Activated CD8-positive, alpha-beta memory T cell treated with anti-CD3 and anti-CD28 coated beads, Interleukin-2, amount 50 U/mL, for 24 hours (primary cell): Measurements from ENCODE around the gene SLC25A11.
"Not testable (repeated sequence)": the region's sequence is repeated elsewhere in the genome, so short reads cannot be mapped to it uniquely, and the experiment has no call there.

Experiments used
- DNase-seq: peaks from one replicate; pipeline ENCODE4 v3.0.0-alpha.2; 2020; ENCODE audit errors: extremely low read depth

Gene SLC25A11

DNA sequence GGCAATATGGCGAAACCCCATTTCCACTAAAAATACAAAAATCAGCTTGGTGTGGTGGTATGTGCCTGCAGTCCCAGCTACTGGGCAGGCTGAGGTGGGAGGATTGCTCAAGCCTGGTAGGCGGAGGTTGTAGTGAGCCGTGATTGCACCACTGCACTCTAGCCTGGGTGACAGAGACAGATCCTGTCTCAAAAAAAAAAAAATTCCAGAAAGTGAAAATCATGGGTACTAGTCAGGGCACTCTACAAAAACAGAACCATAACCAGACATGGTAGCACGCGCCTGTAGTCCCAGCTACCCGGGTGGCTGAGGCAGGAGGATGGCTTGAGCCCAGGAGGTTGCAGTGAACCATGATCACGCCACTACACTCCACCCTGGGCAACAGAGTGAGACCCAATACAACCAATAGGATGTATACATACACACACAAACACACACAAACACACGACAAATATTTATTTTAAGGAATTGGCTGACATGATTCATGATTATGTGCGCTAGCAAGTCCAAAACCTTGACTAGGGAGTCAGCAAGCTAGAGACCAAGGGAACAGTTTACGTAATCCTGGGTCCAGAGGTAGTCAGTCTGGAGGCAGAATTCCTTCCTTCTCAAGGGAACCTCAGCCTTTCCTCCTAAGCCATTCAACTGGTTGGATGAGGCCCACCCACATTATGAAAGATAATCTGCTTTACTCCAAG is 19.3 kb downstream of the SLC25A11 start:
- no peak for DNase-seq

DNA sequence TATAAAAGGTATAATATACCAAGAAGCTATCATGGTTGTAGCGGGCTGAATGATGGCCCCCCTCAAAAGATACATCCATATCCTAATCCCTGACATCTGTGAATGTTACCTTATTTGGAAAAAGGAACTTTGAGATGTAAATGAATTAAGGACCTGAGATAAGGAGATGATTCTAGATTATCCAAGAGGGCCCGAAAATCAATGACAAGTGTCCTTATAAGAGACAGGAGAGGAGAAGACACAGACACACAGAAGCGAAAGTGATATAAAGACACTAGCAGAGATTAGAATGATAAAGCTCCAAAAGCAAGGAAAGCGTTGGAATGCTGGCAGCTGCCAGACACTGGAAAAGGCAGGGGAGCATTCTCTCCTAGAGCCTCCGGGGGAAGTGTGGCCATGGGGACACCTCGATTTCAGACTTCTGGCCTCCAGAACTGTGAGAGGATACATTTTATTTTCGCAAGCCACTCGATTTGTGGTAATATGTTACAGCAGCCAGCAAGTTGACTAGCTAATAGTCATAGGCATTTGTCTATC is 20.3 kb downstream of the SLC25A11 start:
- DNase-seq, result no peak

DNA sequence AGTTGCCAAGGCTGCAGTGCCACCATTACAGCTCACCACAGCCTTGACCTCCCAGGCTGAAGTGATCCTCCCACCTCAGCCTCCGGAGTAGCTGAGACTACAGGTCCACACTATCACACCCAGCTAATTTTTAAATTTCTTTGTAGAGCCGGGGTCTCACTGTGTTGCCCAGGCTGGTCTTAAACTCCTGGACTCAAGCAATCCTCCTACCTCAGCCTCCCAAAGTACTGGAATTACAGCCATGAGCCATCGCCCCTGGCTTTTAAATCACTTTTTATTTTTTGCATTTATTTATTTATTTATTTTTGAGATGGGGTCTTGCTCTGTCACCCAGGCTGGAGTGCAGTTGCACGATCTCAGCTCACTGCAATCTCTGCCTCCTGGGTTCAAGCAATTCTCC is 25.3 kb downstream of the SLC25A11 start:
- DNase-seq, result not testable (repeated sequence)

DNA sequence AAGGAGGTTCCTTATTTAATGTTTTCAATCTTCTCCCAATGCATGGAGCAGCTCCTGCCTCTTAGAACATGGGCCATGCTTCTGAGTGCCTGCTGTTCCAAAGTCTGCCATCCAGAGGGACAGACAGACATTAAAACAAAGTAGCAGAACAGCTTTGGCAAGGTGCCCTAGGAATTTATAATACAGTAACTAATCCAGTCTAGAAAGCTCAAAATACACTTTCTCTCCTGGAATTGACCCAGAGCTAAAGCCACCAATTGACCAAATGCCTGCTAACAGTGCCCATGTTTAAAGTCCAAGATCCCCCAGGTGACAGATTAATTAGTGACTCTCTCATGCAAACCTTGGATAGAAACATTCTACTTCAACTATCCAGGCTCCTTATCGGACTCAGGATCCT is 25.9 kb downstream of the SLC25A11 start:
- no peak for DNase-seq

DNA sequence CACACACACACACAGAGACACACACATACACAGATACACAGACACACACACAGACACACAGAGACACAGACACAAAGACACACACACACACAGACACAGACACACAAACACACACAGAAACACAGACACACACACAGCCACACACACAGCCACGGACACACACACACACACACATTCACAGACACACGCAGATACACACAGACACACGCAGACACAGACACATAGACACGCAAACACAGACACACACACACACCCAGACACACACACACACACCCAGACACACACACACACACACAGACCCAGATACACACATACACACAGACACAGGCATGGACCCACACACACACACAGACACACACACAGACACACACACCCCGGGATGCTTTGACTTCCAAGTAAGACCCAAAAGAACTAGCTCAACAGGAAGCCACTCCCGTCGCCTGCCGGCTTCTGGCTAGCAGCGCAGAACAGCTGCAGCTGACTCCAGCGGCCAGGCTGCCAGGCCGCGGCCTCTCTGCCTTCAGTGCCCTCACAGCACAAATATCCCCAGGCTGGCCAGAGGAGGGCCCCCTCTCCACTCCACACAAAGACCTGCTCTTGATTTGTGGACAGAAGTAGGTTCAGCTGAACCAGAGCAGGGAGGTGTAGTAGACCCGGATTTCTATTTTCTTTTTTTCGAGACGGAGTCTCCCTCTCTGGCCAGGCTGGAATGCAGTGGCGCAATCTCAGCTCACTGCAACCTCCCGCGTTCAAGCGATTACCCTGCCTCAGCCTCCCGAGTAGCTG is 30.9 kb downstream of the SLC25A11 start:
- DNase-seq, result peak; percentile 19

DNA sequence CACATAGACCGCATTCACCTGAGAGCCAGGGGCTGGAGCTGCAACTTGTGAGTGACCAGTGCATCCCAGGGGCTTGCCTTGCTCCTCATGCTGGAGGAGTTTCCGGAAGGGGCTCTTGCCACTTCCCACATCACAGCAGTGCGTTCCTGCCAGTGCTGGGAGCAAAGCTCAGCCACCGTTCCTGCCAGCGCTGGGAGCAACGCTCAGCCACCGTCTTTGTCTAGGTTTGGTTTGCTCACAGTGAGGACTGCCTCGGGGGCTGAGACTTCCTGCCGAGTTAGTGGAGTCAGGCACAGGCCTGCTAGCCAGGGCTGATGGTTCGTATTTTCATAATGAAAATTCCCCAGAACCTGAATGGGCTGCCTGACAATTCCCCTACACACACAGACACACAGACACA is 31.5 kb downstream of the SLC25A11 start:
- DNase-seq, result no peak

DNA sequence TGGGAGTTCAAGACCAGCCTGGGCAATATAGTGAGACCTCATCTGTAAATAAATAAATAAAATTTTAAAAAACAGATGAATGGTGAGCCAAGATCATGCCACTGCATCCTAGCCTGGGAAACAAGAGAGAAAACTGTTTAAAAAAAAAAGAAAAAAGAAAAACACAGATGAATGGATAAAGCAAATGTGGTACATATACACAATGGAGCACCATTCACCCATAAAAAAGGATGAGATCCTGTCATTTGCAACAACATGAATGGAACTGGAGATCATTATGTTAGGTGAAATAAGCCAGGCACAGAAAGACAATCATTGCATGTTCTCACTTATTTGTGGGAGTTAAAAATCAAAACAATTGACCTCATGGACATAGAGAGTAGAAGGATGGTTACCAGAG is 33.2 kb downstream of the SLC25A11 start:
- not testable (repeated sequence) for DNase-seq

DNA sequence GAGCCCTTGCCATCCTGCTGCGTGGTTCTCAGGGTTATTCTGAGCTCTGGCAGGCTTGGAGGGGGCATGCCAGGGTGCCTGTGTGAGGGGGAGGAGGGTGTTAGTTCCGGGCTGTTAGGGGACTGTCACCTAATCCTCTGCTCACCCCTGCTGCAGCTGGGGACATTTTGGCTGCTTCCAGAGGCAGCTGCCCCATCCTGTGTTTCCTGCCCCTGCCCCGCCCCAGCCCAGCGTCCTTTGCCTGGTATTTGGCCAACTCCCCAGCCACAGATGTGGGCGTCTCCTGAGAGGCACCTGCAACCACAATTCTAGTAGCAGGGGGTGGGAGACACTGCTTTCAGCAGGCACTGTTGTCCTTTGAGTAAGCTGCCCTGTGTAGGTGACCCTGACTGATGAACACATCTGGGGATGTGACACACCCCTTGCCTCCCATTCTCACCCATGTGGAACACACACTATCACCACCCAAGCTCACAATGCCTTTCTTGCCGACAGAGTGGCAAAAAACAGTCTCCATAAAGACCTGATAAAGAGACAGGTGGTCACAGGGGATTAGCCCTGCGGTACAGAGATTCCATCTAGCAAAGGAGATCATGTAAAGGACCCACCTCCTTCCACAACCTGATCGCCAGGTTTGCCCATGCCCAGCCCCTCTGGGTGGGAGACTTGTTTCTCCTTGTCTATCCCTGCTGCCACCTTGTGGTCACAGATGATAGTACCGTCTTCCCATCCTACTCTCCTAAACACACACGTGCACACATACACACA is 36.6 kb downstream of the SLC25A11 start, which contains the start of gene CHRNE:
Gene CHRNE (minus strand): TSS at position 48 of the 768 bp plus-strand sequence. CDS start 35 bp downstream, at position 13.
- peak; percentile 48 for DNase-seq

DNA sequence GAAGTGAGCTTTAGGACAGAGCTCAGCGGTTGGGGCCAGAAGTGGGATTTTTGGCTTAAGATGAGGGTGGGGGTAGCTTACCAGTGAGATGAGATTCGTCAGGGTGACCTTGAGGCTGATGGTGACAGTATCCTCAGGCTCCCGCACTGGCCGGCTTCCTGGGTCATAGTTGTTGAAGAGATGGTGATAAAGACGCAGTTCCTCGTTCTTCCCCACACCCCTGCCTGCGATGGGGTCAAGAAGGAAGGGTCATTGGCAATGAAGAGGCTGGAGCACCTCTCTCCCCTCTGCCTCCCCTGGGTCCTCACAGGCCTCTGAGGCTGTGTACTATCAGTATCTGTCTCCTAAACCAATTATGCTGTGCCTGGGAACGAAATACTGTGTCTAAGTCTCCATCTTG is 37.3 kb downstream of the SLC25A11 start:
- DNase-seq, result no peak

DNA sequence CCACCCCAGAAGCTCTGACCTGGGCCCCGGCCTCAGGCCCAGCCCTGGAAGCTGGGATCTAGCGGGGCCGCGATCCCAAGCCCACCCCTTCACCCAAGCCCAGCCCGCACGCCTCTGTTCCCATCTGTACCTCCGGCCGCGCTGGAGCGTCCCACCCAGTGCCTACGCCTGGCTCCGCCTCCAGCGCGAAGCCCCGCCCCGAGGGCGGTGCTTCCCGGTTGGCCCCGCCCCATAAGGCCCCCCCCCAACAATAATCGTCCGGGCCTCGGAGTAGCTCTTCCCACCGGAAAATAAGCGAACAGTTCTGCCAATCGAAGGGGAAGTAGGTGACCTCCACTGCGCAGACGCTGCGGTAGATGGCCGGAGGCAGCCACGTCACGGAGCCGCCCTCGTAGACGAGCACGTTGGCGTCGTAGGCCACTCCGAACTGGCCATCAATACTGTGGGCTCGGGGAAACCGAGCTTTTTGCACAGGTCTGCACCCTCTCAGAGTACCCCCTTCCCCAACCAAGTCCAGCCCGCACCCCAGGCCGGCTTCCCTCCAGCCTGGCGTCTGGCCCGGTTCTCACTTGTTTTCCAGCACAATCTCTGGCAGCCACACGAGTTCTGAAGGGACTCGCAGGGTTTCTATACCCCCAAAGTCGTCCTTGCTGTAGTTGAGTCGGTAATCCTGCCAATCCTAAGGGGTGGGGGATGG is 38.0 kb downstream of the SLC25A11 start:
- no peak for DNase-seq

DNA sequence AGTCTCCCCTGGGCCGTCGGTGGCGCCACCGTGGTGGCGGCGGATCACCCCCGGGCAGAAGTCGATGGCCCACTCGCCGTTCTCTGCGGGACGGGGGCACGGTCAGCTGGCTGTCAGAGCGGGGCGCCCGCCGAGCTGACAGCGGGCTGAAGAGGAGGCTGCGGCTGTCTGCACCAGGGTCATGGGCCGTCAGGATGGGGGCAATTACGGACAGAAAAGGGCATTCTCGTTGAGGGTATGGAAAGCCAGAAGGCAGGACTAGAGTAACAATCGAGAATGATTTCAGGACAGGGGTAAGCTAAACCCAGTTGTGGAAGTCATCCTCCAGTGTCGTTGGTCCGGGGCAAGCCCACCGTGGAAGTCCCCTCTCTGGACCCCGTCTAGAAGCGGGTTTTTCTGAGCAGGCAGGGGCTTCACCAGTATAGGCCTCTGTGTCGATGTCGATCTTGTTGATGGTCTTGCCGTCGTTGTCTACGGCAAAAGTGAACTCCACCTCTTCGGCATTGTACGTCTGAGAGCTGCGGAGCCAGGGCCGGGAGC is 38.7 kb downstream of the SLC25A11 start:
- DNase-seq, result no peak

DNA sequence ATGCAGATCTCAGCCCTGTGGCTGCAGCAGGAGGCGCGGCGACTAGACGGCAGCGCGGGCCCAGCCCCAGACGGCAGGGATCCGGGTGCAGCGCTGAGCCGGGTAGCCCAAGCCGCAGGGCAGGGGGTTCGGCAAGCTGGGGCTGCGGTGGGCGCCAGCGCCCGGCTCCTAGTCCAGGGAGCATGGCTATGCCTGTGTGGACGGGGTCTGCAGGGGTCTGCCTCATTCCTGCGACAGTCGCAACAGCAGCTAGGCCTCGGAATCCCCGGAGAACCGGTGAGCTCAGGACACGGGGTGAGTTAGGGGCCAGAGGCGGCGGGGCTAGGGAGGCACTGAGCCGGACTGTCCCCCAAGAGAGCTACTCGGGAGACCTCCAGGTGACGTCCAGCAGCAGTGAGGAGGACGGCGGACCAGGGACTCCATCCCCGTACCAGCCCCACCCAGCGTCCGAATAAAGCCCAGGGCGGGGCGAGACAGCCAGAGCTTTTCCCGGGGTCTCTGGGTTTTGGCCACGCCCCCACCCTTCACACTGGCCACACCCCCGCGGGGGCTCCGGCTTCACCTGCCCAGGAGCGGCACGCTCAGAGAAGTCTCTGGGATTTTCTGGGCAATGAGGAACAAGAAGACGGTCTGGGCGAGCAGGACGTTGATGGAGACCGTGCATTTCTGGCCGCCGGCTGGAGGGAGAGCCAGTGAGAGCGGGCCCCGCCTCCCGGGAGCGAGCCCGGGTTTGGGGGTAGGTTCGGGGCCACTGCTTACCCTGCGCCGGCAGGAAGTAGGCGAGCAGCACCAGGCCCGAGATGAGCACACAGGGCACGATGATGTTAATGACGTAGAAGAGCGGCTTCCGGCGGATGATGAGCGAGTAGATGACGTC is 39.4 kb downstream of the SLC25A11 start:
- DNase-seq, result no peak

DNA sequence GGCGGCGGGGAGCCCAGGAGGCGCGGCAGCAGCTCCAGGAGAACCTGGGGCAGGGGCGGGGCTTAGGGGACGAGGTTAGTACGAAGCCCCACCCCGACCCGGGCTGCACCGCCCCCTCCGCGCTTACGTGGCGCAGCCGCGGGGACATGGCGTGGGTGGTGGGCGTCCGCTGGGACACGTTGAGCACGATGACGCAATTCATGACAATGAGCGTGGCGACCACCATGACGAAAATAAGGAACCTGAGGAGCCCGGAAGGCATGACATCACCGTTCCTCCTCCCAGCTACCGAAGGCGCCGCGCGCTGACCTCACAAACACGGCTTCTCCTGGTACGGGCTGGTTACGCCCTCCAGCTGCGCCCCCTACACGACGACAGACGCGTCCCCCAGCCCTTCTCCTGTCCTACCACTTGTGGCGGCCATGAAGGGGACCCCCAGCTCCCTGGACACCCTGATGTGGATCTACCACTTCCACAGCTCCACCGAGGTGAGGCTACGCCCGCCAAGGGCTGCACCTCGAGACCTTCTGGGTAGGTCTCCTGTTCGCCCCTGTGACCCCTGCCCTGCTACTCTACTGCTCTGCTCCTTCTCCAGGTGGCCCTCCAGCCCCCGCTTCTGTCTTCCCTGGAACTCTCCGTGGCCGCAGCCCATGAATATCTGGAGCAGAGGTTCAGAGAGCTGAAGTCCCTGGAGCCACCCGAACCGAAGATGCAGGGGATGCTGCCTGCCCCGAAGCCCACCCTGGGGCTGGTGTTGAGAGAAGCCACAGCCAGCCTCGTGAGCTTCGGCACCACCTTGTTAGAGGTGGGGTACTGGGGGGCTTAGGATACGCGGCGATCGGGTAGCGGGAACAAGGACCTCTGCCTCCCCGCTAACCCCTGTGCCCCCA is 40.3 kb downstream of the SLC25A11 start, which contains the start of gene C17orf107:
Gene C17orf107 (plus strand): TSS at position 196 of the 890 bp plus-strand sequence. CDS start 227 bp downstream, at position 423.
- peak; percentile 75 for DNase-seq

DNA sequence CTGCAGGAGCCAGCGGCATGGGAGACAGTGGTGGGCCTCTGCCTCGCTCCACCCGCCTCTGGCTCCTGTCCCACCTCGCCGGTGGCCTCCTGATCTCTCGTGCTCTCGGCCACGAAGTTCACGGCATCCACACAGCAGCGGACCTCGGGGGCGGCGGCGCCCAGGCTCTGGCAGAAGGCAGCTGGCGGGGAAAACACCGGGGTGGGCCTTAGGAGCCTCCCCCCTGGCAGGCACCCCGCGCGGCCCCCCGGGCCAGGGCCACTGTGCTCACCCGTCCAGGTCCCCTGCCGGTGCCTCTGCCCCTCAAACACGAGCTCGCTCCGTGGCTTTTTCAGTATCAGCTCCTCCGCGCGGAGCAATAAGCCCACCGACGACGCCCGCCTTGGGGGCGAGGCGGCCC is 40.9 kb downstream of the SLC25A11 start:
- DNase-seq, result no peak

DNA sequence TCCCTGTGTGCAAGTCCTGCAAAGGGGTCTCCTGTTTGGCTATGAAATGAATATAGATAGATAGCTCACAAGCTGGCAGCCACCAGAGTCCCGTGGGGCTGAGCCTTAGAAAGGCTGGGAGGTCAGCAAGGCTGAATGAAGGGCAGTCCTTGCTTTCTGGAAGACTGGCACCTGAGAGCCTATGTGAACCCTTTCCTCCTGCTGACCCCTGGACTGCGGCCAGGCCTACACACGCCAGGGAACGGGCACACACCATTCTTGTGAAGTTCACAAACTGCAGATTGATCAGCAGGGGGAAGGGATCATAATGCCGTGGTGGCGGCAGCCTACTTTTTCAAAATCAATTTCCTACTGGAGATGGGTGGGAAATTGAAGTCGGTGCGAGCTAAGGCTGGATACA is 41.5 kb downstream of the SLC25A11 start:
- DNase-seq, result no peak

DNA sequence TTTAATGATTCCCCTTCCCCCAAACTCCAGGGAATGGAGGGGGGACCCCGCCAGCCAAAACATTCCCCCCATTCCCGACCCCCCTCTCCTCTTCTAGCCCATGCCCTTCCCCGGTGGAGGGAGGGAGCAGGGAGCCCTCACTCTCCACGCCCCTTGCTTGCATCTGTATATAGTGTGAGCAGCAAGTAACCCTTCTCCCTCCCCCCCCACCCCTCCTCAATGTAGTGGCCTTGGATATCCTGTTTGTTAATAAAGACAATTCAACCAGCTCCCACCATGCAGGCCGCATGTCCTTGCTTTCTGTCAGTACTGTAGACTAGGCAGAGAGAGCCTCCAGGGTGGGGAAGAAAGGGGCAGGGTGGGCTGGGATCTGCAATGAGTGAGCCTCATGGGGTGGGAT is 42.1 kb downstream of the SLC25A11 start:
- no peak for DNase-seq

DNA sequence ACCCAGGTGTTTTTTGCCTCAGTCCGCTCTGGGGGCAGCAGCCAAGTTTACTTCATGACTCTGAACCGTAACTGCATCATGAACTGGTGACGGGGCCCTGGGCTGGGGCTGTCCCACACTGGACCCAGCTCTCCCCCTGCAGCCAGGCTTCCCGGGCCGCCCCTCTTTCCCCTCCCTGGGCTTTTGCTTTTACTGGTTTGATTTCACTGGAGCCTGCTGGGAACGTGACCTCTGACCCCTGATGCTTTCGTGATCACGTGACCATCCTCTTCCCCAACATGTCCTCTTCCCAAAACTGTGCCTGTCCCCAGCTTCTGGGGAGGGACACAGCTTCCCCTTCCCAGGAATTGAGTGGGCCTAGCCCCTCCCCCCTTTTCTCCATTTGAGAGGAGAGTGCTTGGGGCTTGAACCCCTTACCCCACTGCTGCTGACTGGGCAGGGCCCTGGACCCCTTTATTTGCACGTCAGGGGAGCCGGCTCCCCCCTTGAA is 42.6 kb downstream of the SLC25A11 start:
- no peak for DNase-seq

DNA sequence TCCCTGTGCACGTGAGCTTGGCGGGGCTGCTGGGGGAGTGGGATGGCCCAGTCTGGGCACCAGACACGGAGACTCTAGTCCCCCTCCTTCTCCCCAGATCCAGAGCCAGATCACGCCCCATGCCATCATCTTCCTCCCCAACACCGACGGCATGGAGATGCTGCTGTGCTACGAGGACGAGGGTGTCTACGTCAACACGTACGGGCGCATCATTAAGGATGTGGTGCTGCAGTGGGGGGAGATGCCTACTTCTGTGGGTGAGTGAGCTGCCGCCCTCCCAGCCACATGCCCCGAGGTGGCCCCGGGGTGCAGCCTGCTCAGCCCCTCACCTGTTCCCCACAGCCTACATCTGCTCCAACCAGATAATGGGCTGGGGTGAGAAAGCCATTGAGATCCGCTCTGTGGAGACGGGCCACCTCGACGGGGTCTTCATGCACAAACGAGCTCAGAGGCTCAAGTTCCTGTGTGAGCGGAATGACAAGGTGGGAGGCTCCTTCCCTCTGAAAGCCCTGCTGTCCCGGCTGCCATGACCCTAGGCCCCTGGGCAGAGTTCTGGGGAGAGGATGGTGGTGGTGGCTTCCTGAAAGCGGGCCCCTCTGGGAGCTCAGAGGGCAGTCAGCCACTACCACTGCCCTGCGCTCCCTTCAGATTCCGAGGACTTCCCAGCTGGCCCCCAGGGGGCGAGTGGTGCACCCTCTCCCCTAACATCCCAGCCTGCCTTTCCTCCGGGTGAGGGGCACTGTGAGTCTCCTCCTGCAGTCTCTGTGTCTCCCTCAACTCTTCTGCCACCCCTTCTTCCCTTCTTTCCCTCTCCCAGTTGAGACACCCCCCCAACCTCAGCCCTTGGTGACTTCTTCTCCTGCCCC is 43.3 kb downstream of the SLC25A11 start:
- no peak for DNase-seq
